Astrocyte of the cerebellum (primary cell): Measurements from ENCODE around the gene ATXN1.

Experiments
- DNase-seq: peaks from one replicate; pipeline ENCODE4 v3.0.0-alpha.2; 2011; ENCODE audit warnings: low read depth
- H3K4me3 ChIP-seq: 2 replicates; pipeline ENCODE4 v1.5.1; 2011; ENCODE audit warnings: mild to moderate bottlenecking, low read depth, low read length, moderate library complexity
- CTCF ChIP-seq: IDR thresholded peaks from 2 replicates; pipeline ENCODE4 v1.5.1; 2012; ENCODE audit warnings: low read length, low read depth, moderate library complexity, mild to moderate bottlenecking; ENCODE audit errors: missing control alignments
- in situ Hi-C: cut with HindIII; loops from 2 replicates; pipeline ENCODE4 v1.10.0; 2017; ENCODE audit warnings: low sequenced_read_pairs

The ATXN1 gene

DNA sequence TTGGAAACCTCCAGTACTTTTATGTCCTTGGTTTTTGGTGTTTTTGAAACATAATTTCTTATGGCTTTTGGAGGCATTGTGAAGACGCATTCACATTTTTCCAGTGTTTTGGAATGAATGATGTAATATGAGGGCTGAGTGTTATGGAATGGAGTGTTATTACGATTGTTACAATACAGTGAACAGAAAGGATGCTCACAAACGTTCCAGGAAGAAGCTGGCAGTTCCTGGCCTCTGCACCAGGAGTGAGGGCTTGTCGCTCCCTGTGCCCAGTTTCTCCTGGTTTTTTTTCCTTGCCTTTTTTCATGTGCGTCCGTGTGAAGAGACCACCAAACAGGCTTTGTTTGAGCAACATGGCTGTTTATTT is 502.6 kb downstream of the ATXN1 start:
- no peak overlapping the region for H3K4me3 ChIP-seq
- in situ Hi-C loops: no loop called here
- no peak for DNase-seq
- no peak for TF ChIP-seq CTCF

- in situ Hi-C loops: no loop called here
- DNase-seq: peak; percentile 83
- H3K4me3 ChIP-seq: no peak overlapping the region
- TF ChIP-seq CTCF: no peak
These were observed 503.1 kb downstream of the ATXN1 start for GRCh38 chr6:16257999-16258708.

DNA sequence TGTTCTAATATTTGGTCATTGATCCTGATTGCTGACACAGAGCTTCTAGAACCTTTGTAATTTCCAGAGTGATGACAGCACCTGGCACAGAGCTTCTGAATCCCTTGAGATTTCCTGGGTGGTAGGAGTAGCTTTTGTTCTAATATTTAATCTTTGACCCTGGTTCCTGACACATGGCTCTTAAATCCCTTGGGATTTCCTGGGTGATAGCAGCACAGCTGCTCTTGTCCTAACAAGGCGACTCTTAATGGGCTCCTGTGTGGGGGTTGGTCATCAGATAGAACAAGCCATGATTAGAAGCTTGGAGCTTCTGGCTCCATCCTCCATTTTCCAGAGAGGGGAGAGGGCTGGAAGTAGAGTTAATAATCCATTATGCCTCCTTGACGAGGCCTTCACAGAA is 504.5 kb downstream of the ATXN1 start:
- no peak for TF ChIP-seq CTCF
- in situ Hi-C loops: no loop called here
- DNase-seq: no peak

GRCh38 chr6:16254535-16254934 is 506.7 kb downstream of the ATXN1 start:
- TF ChIP-seq CTCF: no peak
- in situ Hi-C loops: no loop called here
- DNase-seq: no peak
- H3K4me3 ChIP-seq: no peak overlapping the region

More for the DNA sequence above, 504.5 kb downstream of the ATXN1 start:
- no peak overlapping the region for H3K4me3 ChIP-seq

- in situ Hi-C loops: no loop called here
- TF ChIP-seq CTCF: no peak
- H3K4me3 ChIP-seq: no peak overlapping the region
- DNase-seq: no peak
These were observed 507.7 kb downstream of the ATXN1 start for GRCh38 chr6:16253399-16254144.

- DNase-seq: no peak
- in situ Hi-C loops: no loop called here
- no peak overlapping the region for H3K4me3 ChIP-seq
- TF ChIP-seq CTCF: no peak
These were observed 508.5 kb downstream of the ATXN1 start for GRCh38 chr6:16252686-16253299.
